PC-9 (cell line): ENCODE data around the gene C21orf58. TPM values are rescaled to one million over a fixed set of nuclear protein-coding genes. Genes with fewer than 3 reads are reported as not detected.

Experiments
- BruUV-seq: library from RNA; stranded (reverse); fragments of 400-500 nt; replicated peaks from 2 replicates; lab custom pipeline; 2021; lab: Mats Ljungman, UMichigan
- CTCF ChIA-PET: fragments of 300-600 bp; sonication (Branson Sonifier 250); formaldehyde crosslinking; loops from one replicate; lab custom pipeline; 2022; ENCODE audit warnings: antibody characterized with exemption; lab: Charles Lee
- POLR2A ChIA-PET: fragments of 300-600 bp; sonication (Branson Sonifier 250); formaldehyde crosslinking; loops from one replicate; lab custom pipeline; 2022; ENCODE audit warnings: antibody characterized with exemption; ENCODE audit not compliant: unreplicated experiment; lab: Charles Lee
- DNase-seq, 2 experiments: peaks; one replicate each; pipeline versions ENCODE4 v3.0.0 to v3.0.0-alpha.2; 2015 to 2022; ENCODE audit warnings: mixed read lengths in 1 of 2
- H2AFZ ChIP-seq: fragments of 200-600 bp; sonication (generic); 2 replicates; pipeline ENCODE4 v1.8.1; 2017; ENCODE audit warnings: antibody characterized with exemption
- H3F3A ChIP-seq: fragments of 200-600 bp; sonication (generic); 2 replicates; pipeline ENCODE4 v1.8.1; 2017; ENCODE audit warnings: antibody characterized with exemption, mild to moderate bottlenecking, low read depth; ENCODE audit not compliant: insufficient read depth
- H3K27ac ChIP-seq: fragments of 200-600 bp; sonication (generic); 2 replicates; pipeline ENCODE4 v1.6.1; 2016; ENCODE audit warnings: mixed run types
- H3K27me3 ChIP-seq: fragments of 200-600 bp; sonication (generic); 2 replicates; pipeline ENCODE4 v1.6.1; 2016; ENCODE audit warnings: low read depth, mixed run types; ENCODE audit not compliant: insufficient read depth
- H3K36me3 ChIP-seq: fragments of 200-600 bp; sonication (generic); 2 replicates; pipeline ENCODE4 v1.6.1; 2016; ENCODE audit warnings: low read depth, mixed run types
- H3K4me1 ChIP-seq: fragments of 200-600 bp; sonication (generic); replicated peaks from 2 replicates; pipeline ENCODE4 v1.6.1; 2016; ENCODE audit warnings: mixed run types; ENCODE audit not compliant: insufficient read depth
- H3K4me2 ChIP-seq: fragments of 200-600 bp; sonication (generic); 2 replicates; pipeline ENCODE4 v1.6.1; 2017; ENCODE audit warnings: mixed run types
- H3K4me3 ChIP-seq: fragments of 200-600 bp; sonication (generic); 2 replicates; pipeline ENCODE4 v1.6.1; 2016; ENCODE audit warnings: mixed run types
- H3K79me2 ChIP-seq: fragments of 200-600 bp; sonication (generic); 2 replicates; pipeline ENCODE4 v1.6.1; 2017; ENCODE audit warnings: low read depth, mixed run types
- H3K9me2 ChIP-seq: fragments of 200-600 bp; sonication (generic); 2 replicates; pipeline ENCODE4 v1.8.1; 2017; ENCODE audit warnings: mild to moderate bottlenecking; ENCODE audit not compliant: insufficient read depth
- H3K9me3 ChIP-seq: fragments of 200-600 bp; sonication (generic); 2 replicates; pipeline ENCODE4 v1.8.1; 2016; ENCODE audit warnings: low read depth; ENCODE audit not compliant: insufficient read depth
- H4K20me1 ChIP-seq: fragments of 200-600 bp; sonication (generic); 2 replicates; pipeline ENCODE4 v1.8.1; 2017; ENCODE audit not compliant: insufficient read depth
- EZH2 ChIP-seq: fragments of 200-600 bp; sonication (generic); IDR thresholded peaks from 2 replicates; pipeline ENCODE4 v1.8.0; 2017; ENCODE audit warnings: antibody characterized with exemption, low read depth
- intact Hi-C: fragments of 100-400 bp; cut with micrococcal nuclease; formaldehyde crosslinking; loops from one replicate; pipeline ENCODE4 v1.10.0; 2022; ENCODE audit not compliant: unreplicated experiment
- total RNA-seq: library from RNA; stranded (reverse); gene quantifications from 2 replicates; pipeline ENCODE4 v1.2.3, GENCODE V29; 2021
- TF ChIP-seq, protein P1 (sequence below): fragments of 200-600 bp; sonication (generic); conservative IDR thresholded peaks from 2 replicates; pipeline ENCODE4 v1.6.1; 2017; ENCODE audit warnings: mixed run types, antibody characterized with exemption, mild to moderate bottlenecking, moderate library complexity

C21orf58 gene
- total RNA-seq, 1 experiment from 2014 or later, result 28.9 TPM

DNA sequence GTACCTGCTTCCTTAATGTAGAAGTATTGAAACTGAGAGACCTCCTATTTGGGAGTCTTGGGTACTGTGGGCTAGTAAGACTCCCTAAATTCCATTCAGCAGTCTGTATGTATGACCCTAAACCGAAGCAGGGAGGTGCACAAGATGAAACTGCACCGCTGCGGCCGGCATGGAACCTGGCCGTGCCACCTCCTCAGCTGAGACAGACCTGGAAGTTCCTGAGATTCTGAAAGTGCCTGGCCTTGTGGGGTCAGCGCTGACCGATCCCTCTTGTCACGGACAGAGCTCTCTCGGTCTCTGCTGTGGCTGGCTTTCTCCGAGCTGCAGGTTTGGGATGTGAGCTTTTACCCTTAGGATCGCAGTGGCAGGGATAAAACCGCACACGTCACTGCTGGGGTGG is 27.3 kb upstream of the C21orf58 start:
- no peaks in the 10 kb centered on the region; the same call in 1 of the 2 replicates for H3K36me3 ChIP-seq
- no peaks in the 10 kb centered on the region for H4K20me1 ChIP-seq
- no peak overlapping the region for H3K4me3 ChIP-seq
- peaks cover 7% of the 10 kb centered on the region for H3K4me1 ChIP-seq
- 0 out of 2 replicates have a peak overlapping the region, but pooled peaks have one; percentile 8 for H3K4me2 ChIP-seq
- TF ChIP-seq EZH2, result no peak
- TF ChIP-seq, protein P1, sequence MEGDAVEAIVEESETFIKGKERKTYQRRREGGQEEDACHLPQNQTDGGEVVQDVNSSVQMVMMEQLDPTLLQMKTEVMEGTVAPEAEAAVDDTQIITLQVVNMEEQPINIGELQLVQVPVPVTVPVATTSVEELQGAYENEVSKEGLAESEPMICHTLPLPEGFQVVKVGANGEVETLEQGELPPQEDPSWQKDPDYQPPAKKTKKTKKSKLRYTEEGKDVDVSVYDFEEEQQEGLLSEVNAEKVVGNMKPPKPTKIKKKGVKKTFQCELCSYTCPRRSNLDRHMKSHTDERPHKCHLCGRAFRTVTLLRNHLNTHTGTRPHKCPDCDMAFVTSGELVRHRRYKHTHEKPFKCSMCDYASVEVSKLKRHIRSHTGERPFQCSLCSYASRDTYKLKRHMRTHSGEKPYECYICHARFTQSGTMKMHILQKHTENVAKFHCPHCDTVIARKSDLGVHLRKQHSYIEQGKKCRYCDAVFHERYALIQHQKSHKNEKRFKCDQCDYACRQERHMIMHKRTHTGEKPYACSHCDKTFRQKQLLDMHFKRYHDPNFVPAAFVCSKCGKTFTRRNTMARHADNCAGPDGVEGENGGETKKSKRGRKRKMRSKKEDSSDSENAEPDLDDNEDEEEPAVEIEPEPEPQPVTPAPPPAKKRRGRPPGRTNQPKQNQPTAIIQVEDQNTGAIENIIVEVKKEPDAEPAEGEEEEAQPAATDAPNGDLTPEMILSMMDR, result no peak
- ChIA-PET CTCF (no interaction called here), POLR2A (no interaction called here)
- H2AFZ ChIP-seq, result no peak overlapping the region
- intact Hi-C loops, result no loop called here
- no peaks in the 10 kb centered on the region for H3K27me3 ChIP-seq
- no peaks in the 10 kb centered on the region for H3K79me2 ChIP-seq
- BruUV-seq, result no TSS peak
- H3F3A ChIP-seq, result no peaks in the 10 kb centered on the region; the same call in 1 of the 2 replicates
- H3K9me2 ChIP-seq, result no peaks in the 10 kb centered on the region
- no peak for DNase-seq
- no peaks in the 10 kb centered on the region for H3K9me3 ChIP-seq
- H3K27ac ChIP-seq, result no peak overlapping the region

DNA sequence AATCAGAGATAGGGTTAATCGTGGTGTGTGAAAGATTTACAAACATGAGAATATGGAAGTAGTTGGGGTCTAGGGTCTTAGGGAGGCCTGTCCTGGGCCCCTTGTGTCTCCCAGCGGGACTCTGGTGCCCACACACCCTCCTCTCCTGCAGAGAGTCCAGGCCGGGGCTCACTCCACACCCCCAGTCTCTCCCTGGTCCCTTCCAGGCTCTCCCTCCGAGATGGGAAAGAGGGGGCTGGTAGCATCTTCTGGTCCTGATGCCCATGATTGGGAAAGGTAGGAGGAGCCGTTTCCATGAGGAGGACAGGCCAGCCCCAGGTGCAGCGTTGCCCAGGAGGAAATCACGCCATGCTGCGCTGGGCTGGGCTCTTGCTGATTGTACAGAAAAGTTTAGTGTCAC is 26.9 kb upstream of the C21orf58 start:
- TF ChIP-seq, protein P1, result no peak
- no peak for TF ChIP-seq EZH2

DNA sequence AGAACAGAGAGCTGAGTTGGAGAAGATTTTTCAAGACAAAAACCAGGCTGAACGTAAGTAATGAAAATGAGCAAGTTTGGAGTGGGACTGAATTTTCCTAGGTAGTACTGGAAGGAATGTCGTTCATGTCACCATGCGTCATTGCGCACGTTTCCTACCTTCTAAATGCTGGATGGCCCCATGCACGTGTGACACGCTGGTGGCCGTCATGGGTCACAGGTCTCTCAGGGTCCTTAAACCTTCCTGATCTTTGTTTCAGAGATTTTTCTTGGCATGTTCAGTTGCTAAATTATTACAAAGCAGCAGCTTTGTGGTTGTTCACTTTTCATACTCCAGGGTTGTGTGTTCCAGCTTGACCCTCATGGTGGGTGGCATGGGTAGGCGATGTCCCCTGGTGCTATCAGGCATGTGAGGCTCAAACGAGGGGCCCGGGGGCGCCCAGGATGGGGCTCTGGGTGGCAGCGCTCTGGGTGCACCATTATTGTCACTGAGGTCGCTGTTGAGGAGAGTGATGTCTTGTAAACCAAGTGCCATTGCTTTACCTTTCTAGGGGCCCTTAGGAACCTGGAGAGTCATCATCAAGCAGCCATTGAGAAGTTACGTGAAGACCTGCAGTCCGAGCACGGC is 25.6 kb upstream of the C21orf58 start:
- no peaks in the 10 kb centered on the region for H3K9me2 ChIP-seq
- H3K4me3 ChIP-seq, result no peak overlapping the region
- H3K27ac ChIP-seq, result no peak overlapping the region
- intact Hi-C loops, result no loop called here
- BruUV-seq, result no TSS peak
- no peak for TF ChIP-seq EZH2
- TF ChIP-seq, protein P1, result no peak
- H3K36me3 ChIP-seq, result no peaks in the 10 kb centered on the region; the same call in 1 of the 2 replicates
- CTCF ChIA-PET, result no interaction called here
- no peaks in the 10 kb centered on the region for H4K20me1 ChIP-seq
- H3K4me2 ChIP-seq, result no peak overlapping the region
- H2AFZ ChIP-seq, result no peak overlapping the region
- no peaks in the 10 kb centered on the region for H3K79me2 ChIP-seq
- no peaks in the 10 kb centered on the region; the same call in 1 of the 2 replicates for H3F3A ChIP-seq
- H3K4me1 ChIP-seq, result peaks cover 7% of the 10 kb centered on the region
- DNase-seq, result no peak
- H3K9me3 ChIP-seq, result no peaks in the 10 kb centered on the region
- no peaks in the 10 kb centered on the region for H3K27me3 ChIP-seq
- POLR2A ChIA-PET, result no interaction called here

More for the DNA sequence above, 26.9 kb upstream of the C21orf58 start:
- H3K27ac ChIP-seq, result no peak overlapping the region
- no peaks in the 10 kb centered on the region for H4K20me1 ChIP-seq
- POLR2A ChIA-PET, result no interaction called here
- no peaks in the 10 kb centered on the region for H3K9me2 ChIP-seq
- no peak for DNase-seq
- H3K4me2 ChIP-seq, result no peak overlapping the region
- H3K79me2 ChIP-seq, result no peaks in the 10 kb centered on the region
- no peaks in the 10 kb centered on the region; the same call in 1 of the 2 replicates for H3K36me3 ChIP-seq
- H3K9me3 ChIP-seq, result no peaks in the 10 kb centered on the region
- intact Hi-C loops, result no loop called here
- H3K27me3 ChIP-seq, result no peaks in the 10 kb centered on the region
- H3K4me1 ChIP-seq, result peaks cover 7% of the 10 kb centered on the region
- H3K4me3 ChIP-seq, result no peak overlapping the region
- H3F3A ChIP-seq, result no peaks in the 10 kb centered on the region; the same call in 1 of the 2 replicates
- CTCF ChIA-PET, result no interaction called here
- H2AFZ ChIP-seq, result no peak overlapping the region
- BruUV-seq, result no TSS peak
